GOT3 (cell line): ENCODE measurements around the gene METTL17.
"Not testable (repeated sequence)": the region's sequence is repeated elsewhere in the genome, so short reads cannot be mapped to it uniquely, and the experiment has no call there.

ENCODE experiments used
- DNase-seq: peaks from one replicate; lab custom pipeline; 2025; ENCODE audit warnings: mixed read lengths; lab: John Stamatoyannopoulos, UW

METTL17 gene

DNA sequence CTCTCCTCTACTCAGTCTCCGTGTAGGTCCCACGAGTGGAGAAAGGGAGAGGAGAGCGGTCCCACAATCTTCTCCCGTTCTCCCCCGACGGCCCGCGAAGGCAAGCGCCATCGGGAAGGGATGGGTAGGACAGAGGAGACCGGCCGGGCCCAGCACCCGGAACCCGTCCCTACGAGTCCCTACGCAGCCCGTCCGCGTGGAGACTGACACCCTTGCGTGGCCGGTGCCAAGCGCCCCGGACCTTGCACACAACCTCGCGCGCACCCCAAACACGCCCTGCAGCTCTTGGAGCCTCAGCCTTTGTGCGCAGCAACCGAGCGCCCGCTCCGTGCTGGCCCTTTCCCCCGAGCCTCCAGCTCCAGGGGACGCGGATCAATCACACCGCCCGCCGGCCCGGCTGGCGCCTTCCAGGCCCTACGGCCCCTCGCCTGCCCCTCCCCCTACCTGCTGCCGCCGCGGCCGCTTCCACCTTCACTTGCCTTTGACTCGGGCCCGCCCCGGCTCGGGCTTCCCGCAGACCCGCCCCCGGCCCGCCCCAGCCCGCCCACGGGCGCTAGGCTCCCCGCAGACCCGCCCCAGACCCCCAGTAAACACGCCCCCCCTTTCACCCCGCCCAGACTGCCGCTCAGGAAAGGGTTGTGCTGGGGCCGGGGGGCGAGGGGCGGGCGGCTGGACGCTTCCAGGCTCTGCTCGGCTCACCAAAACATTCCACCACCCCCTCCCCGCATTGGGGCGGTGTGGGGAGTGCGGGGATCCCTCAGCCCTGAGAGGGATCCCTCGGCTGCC lies 35.0 kb downstream of the METTL17 start, which contains the start of gene NDRG2:
NDRG2 (minus strand) TSS at position 477 of the 786 bp plus-strand sequence. CDS start 1,746 bp downstream, outside the sequence.
- no peak for DNase-seq

DNA sequence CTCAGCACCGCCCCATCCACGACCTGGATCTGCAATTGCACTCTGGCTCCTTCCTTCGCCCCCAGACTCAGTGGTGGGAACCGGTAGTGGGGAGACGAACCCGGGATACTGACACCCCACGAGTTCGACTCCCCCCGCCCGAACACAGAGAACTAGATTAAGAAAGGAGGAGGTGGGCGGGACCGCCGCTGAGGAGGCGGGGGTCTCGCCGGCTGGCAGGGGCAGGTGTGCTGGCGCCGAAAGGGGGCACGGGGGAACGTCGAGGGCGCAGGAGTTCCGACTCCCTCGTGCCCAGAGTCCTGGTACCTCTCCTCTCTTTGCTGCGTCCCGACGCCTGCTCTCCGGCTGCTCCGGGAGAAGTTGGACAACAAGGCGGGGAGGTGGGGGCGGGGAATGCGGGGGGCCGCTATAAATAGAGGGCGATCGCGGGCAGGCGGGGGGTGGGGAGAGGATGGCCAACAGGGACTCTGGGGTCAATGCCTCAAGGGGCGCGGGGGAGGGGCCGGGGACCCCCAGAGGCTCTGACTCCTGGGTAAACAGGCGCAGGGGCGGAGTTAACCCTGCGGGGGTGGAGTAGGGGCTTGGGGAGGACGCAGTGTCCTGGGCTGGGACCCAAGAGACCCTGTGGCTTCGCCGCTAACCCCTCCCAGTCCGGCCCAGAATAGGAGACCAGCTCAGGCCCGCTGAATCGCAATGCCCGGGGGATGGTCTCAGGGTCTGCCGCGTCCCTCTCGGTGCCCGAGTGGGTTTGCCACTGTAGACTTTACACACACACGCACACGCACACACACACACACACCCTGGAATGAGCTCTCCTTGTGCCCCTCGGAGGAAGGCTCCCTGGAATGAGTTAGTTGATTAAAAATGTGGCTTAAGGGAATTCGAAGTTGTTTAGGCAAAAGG lies 35.8 kb downstream of the METTL17 start:
- DNase-seq: no peak

DNA sequence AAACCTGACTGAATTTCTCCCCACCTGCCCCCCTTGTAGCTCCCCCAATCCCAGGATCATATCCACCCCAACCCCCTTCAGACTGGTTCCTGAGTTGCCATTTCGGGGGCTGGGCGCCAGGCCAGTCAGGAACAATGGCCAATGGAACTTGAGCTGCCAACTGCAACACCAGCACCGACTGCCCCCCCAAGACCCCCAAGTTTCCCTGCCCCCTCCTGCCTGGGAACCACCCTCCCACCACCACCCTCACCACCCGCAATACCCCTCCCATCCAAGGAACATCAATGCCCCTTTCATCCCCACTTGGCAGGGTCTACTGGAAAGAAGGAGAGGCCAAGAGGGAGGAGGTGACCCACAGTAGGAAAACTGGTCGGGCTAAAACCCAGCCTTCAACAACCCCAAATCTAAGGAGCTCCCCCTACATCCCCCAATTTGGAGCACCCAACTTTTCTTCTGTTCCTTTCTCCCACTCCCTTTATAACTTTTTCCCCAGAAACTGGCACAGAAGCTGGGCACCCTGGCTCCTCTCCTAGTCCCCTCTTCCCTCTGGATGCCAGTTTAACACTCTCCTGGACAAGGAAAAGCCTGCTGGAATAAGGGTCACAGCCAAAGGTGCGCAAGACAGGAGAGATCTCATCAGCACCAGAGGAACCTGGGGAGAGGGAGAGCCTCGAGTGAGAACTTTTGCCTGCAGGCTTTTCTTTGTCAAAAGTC lies 36.7 kb downstream of the METTL17 start:
- no peak for DNase-seq

DNA sequence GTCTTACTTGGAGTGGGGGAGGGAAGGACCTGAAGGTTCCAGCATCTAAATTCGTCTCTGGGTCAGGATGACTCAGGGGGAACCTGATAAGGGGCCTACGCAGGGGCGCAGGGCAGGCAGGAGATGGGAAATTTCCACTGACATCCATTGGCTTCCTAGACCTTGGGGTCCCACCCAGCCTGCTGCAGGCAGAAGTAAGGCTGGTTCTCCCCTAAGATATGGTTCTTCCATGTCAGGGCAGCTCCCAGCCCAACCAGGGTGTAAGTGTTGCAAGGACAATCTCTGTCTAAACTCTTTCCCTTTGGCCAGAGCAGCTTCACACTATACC lies 37.2 kb downstream of the METTL17 start:
- DNase-seq: no peak

DNA sequence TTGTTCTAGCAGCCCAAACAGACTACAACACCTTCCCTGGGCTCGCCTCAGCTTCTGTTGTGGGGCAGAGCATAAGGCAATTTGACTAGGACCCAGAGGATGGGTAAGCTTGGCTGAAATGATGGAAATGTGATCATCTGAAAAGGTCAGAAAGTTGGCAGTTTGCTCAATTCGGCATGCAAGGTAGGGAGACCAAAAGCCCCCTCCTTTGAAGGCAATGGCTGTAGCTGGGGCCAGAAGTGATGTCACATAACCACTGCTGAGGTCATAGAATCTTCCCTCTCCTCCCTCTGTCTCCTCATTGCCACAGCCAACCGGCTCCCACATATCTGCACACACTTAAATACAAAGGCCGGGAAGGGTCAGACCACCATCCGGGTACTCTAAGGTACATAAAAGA lies 40.1 kb downstream of the METTL17 start, which contains the start of gene TPPP2:
TPPP2 (plus strand) TSS at position 301 of the 400 bp plus-strand sequence. CDS start 365 bp downstream, outside the sequence.
- DNase-seq: no peak

DNA sequence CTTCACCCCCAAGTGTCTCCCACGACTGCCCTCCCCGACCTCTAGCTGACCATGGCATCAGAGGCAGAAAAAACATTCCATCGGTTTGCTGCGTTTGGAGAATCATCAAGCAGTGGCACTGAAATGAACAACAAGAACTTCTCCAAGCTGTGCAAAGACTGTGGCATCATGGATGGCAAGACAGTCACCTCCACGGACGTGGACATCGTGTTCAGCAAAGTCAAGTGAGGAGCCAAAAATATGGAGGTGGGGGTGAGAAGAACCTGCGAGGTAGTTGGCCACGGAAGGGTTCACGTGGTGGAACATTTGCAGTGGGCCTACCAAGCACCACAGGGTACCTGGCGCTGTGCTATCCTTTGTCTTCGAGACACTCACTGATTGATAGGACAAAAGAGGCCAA lies 40.8 kb downstream of the METTL17 start:
- DNase-seq: no peak

- DNase-seq: no peak
These were observed 42.7 kb downstream of the METTL17 start for GRCh38 chr14:21032326-21033132.

- DNase-seq: no peak
These were observed 43.4 kb downstream of the METTL17 start for GRCh38 chr14:21033133-21033698.

GRCh38 chr14:21034707-21035106 lies 44.9 kb downstream of the METTL17 start, which contains the start of gene RNASE13:
TSS of gene RNASE13 (minus strand) at chr14:21034807. CDS start at chr14:21034288, 519 bp downstream.
- no peak for DNase-seq

- DNase-seq: no peak
These were observed 47.0 kb downstream of the METTL17 start for GRCh38 chr14:21036751-21037150.

GRCh38 chr14:21037156-21037555 lies 47.4 kb downstream of the METTL17 start:
- no peak for DNase-seq

DNA sequence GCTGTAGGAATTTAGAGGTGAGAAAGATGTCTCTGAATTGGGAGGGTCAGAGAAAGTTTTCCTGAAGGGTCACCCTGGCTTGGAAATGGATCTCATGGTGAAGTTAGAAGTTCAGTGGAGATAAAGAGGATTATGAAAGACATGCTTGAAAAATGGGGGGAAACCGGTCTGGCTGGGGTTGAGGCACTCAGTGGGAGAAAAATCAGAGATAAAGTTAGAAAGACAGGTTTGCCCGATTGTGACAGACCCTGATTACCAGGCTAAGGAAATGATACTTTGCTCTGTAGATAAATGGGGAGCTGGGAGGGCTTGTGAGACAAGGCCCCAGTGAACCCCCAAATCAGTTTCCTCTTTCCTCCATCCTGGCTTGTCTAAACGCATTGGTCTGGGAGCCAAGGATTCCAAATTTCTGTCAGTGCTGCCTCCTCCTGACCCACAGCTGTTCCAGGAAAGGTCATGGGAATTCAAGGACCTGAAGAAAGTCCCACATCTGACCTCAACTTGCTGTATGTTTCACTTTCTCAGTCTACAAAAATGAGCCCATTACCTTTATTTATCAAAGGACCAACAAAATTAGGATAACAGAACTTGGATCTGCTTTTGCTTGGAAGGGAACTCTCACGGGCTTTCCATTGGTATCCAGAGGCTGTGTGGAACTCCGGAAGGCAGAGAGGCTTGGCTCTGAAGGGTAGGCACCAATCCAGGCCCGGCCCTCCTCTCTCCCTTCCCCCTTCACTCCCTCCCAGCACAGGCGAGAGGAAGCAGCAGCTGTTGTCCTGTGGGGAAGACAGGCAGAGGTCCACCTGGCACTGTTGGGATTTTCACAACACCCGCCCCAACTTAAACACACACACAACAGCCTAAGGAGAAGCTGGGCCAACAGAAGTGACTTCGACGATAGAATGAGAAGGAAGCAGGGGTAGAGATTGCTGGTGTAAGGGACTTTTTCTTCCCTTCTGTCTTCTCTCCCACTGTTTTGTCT lies 49.0 kb downstream of the METTL17 start:
- no peak for DNase-seq

DNA sequence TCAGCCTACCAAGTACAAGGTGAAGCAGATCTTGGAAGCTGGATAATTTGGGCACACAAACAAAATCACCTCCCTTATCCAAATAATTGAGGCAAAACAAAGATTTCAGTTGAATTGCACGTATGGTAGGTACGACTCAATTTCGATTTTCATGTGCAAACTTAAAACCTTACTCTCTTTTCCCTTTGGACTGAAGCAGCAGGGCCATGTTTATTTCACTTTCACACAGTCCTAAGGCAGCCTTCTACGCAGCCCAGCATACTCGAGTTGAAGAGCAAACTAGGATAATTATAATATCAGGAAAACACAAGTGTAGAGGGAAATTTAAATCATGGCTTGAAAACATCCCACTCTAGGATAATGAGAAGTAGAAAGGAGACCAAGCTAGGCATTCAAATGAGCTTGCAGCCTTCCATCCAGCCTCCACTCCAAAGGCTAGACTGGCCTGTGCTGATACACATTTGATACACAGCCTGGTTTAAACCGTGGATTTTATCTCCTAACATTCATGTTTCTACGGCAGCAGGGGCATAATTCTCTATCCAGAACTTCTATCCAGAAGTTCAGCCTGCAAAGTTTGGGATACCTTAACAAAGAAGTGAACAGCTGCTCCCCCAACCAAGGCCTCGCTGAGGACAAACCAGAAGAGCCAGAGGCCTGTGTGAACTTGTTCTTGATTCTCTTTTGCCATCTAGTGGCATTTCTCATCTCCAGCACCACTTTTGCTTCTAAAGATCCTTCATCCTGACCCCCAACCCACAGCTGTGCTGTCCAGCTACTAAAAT lies 50.0 kb downstream of the METTL17 start:
- DNase-seq: no peak

DNA sequence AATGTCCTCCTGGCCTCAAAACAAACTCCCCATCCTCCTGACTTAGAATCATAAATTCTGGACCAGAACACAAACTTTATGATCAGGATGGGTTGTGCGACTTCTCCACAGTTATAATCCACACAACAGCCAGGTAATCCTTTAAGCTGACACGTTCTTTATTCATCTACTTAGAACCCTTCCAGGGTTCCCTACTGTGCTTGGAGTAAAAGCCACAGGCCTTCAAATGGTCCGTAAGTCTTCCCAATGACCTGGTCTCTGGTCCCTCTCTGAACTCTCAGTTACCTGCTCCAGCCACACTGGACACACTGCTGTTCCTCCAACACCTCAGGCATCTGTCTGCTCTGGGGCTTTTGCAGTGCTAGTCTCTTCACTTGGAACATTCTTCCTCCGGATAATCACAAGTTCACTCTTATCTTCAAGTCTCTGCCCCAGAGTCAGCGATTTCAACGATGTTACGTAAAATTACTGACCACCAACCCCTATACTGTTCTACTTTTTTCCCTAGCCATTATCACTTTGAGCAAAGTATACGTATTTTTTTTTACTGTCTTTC lies 50.7 kb downstream of the METTL17 start:
- no peak for DNase-seq

GRCh38 chr14:21040941-21041340 lies 51.2 kb downstream of the METTL17 start:
- DNase-seq: not testable (repeated sequence)

GRCh38 chr14:21041676-21042433 lies 52.1 kb downstream of the METTL17 start, which contains the start of gene RNASE7:
TSS of gene RNASE7 (plus strand) at chr14:21042362. CDS start at chr14:21042993, 631 bp downstream.
- DNase-seq: no peak

GRCh38 chr14:21042918-21043317 lies 53.1 kb downstream of the METTL17 start:
- DNase-seq: no peak
